ENCODE measurements around the gene FNDC5. TPM values are rescaled to one million over a fixed set of nuclear protein-coding genes. Genes with fewer than 3 reads are reported as not detected.

The FNDC5 gene
- total RNA-seq, 3 donors from 2014 or later (not counting 1 experiment from before 2014, with no cell fraction given): 0.36 TPM; not detected in 2

DNA sequence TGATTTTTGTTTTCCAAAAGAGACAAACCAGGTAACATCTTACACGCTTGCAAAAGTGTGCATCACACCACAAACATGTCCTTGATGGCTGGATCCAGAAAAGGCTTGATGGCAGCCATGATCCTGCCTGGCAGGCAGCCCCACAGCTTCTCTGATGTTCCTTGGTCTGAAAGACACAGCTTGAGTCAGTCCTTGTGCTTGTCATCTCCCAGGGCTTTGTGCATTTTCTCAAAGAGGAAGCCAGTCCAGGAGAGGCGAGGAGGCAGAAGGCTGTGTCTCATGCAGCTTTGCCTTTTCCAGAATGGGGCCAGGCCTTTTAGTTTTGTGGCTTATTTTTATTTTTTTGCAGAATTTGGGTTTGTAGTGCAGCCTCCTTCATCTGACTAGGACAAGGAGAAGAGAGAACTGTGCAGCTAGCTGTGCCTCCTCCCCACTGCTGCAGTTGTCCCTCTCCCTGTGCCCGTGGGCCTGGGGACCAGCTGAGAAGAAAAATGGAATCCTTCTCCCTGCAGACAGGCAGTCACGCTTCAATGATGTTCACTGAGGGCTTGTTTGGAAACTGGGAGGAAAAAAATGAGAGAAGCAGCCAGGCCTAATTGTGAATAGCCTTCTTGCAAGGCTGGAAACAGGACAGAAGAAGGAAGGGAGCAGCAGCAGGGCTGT is 7.4 kb downstream of the FNDC5 start:
- H3K9me3 ChIP-seq (ENCODE audit: control insufficient read depth, insufficient read depth, low read length): no peaks in the 10 kb centered on the region
- no peak overlapping the region for H3K27ac ChIP-seq (ENCODE audit: low read length)
- no peaks in the 10 kb centered on the region for H3K4me1 ChIP-seq (ENCODE audit: control insufficient read depth, insufficient read depth, low read length)
- Mint-ChIP-seq H3K4me1 (peaks cover 0 to 6% of the 10 kb centered on the region in 2 donors), H3K27ac (peak overlapping the region in 1 of 2 donors; percentile 50), H3K4me3 (no peak overlapping the region), H3K27me3 (ENCODE audit: low read depth in 2 of 2) (no peaks in the 10 kb centered on the region), H3K9me3 (no peaks in the 10 kb centered on the region), H3K36me3 (peaks cover 12% of the 10 kb centered on the region)
- no peak for DNase-seq
- WGBS (ENCODE audit: insufficient coverage): 100% methylated on average over 4 of the region's 4 CpGs
- TF ChIP-seq, protein P1, sequence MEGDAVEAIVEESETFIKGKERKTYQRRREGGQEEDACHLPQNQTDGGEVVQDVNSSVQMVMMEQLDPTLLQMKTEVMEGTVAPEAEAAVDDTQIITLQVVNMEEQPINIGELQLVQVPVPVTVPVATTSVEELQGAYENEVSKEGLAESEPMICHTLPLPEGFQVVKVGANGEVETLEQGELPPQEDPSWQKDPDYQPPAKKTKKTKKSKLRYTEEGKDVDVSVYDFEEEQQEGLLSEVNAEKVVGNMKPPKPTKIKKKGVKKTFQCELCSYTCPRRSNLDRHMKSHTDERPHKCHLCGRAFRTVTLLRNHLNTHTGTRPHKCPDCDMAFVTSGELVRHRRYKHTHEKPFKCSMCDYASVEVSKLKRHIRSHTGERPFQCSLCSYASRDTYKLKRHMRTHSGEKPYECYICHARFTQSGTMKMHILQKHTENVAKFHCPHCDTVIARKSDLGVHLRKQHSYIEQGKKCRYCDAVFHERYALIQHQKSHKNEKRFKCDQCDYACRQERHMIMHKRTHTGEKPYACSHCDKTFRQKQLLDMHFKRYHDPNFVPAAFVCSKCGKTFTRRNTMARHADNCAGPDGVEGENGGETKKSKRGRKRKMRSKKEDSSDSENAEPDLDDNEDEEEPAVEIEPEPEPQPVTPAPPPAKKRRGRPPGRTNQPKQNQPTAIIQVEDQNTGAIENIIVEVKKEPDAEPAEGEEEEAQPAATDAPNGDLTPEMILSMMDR (IDR thresholded peaks at IDR 0.05): no peak
- intact Hi-C loops (cut with micrococcal nuclease): no loop called here
- H3K27me3 ChIP-seq (ENCODE audit: control insufficient read depth, insufficient read depth, low read length): no peaks in the 10 kb centered on the region
- no peak for ATAC-seq
- H3K4me3 ChIP-seq (ENCODE audit: low read length): no peak overlapping the region
- H3K36me3 ChIP-seq (ENCODE audit: control insufficient read depth, insufficient read depth, low read length): peaks cover 28% of the 10 kb centered on the region

DNA sequence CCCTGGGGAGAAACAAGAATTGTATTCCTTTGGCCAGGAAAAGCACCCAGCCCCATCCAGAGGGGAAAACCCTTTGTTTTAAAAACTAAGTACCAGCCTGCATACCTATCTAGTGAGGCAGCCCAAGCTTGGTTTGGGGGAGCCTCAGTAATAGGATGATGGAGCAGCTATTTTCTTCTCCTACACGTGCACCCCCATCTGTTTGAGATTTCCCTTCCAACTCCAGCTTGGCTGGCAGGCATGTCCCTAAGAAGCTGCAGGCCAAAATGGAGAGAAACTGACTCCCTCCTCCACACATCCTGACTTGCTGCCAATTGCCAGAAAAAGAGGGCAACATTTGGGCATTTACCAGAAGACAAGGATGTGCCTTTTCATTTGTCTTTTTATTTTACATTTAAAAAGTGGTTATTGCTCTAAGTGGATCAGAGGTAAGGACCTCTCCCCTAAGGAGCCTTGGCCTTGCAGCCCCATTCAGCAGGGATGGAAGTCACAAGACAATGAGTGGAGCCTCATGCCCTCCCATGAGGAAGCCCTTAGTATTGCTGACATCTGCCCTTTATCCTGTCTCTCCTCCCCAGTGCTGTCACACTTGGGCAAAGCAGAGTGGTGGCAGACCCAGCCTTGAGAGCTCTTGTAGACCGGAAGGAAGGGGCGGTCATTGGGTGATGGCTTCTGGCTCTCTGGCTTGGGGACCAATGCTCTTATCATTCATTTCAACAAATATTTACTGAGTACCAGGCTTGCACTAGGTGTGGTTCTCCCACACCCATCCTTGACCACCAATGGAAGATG is 8.6 kb downstream of the FNDC5 start:
- no peak for ATAC-seq
- H3K4me1 ChIP-seq (ENCODE audit: control insufficient read depth, insufficient read depth, low read length): no peaks in the 10 kb centered on the region
- 92% methylated on average over 3 of the region's 3 CpGs for WGBS (ENCODE audit: insufficient coverage)
- intact Hi-C loops (cut with micrococcal nuclease): no loop called here
- peaks cover 0 to 6% of the 10 kb centered on the region in 2 donors for H3K4me1 Mint-ChIP-seq
- H3K9me3 Mint-ChIP-seq: no peaks in the 10 kb centered on the region
- H3K27ac Mint-ChIP-seq: peak overlapping the region in 1 of 2 donors; percentile 50
- no peak for DNase-seq
- H3K27me3 Mint-ChIP-seq (ENCODE audit: low read depth in 2 of 2): no peaks in the 10 kb centered on the region
- no peak overlapping the region for H3K27ac ChIP-seq (ENCODE audit: low read length)
- peaks cover 12% of the 10 kb centered on the region for H3K36me3 Mint-ChIP-seq
- H3K9me3 ChIP-seq (ENCODE audit: control insufficient read depth, insufficient read depth, low read length): no peaks in the 10 kb centered on the region
- H3K4me3 ChIP-seq (ENCODE audit: low read length): no peak overlapping the region
- no peak overlapping the region for H3K4me3 Mint-ChIP-seq
- peaks cover 40% of the 10 kb centered on the region for H3K36me3 ChIP-seq (ENCODE audit: control insufficient read depth, insufficient read depth, low read length)
- no peaks in the 10 kb centered on the region for H3K27me3 ChIP-seq (ENCODE audit: control insufficient read depth, insufficient read depth, low read length)
- TF ChIP-seq, protein P1 (IDR thresholded peaks at IDR 0.05): no peak

DNA sequence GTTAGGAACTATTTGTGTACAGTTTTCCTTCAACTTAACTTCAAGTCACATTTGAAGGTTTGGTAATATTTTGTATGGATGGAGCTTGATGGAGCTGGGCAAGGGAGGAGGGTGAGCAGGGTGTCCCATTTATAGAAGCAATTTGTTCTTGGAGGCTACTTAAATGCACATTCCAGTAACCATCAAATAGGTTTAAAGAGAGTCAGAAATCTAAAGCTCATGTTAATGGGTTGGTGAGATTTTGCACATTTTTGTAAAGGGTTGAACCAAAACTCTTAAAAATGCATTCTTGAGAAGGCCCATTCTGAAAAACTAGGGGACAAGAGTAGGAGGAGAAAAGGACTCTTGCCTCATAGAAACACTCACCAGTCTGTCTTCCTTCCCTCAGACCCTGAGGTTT is 10.1 kb downstream of the FNDC5 start:
- Mint-ChIP-seq H3K27me3 (ENCODE audit: low read depth in 2 of 2) (no peaks in the 10 kb centered on the region), H3K36me3 (peaks cover 12% of the 10 kb centered on the region), H3K4me1 (peaks cover 0 to 6% of the 10 kb centered on the region in 2 donors), H3K27ac (no peak overlapping the region), H3K9me3 (no peaks in the 10 kb centered on the region), H3K4me3 (no peak overlapping the region)
- H3K27me3 ChIP-seq (ENCODE audit: control insufficient read depth, insufficient read depth, low read length): no peaks in the 10 kb centered on the region
- TF ChIP-seq, protein P1 (IDR thresholded peaks at IDR 0.05): no peak
- H3K4me1 ChIP-seq (ENCODE audit: control insufficient read depth, insufficient read depth, low read length): no peaks in the 10 kb centered on the region
- peaks cover 53% of the 10 kb centered on the region for H3K36me3 ChIP-seq (ENCODE audit: control insufficient read depth, insufficient read depth, low read length)
- ATAC-seq (no peak), DNase-seq (no peak)
- no peak overlapping the region for H3K4me3 ChIP-seq (ENCODE audit: low read length)
- H3K27ac ChIP-seq (ENCODE audit: low read length): no peak overlapping the region
- intact Hi-C loops (cut with micrococcal nuclease): no loop called here
- H3K9me3 ChIP-seq (ENCODE audit: control insufficient read depth, insufficient read depth, low read length): no peaks in the 10 kb centered on the region

All from natural killer cell (primary cell).